ENCODE results near the gene GPT2.

Gene GPT2

DNA sequence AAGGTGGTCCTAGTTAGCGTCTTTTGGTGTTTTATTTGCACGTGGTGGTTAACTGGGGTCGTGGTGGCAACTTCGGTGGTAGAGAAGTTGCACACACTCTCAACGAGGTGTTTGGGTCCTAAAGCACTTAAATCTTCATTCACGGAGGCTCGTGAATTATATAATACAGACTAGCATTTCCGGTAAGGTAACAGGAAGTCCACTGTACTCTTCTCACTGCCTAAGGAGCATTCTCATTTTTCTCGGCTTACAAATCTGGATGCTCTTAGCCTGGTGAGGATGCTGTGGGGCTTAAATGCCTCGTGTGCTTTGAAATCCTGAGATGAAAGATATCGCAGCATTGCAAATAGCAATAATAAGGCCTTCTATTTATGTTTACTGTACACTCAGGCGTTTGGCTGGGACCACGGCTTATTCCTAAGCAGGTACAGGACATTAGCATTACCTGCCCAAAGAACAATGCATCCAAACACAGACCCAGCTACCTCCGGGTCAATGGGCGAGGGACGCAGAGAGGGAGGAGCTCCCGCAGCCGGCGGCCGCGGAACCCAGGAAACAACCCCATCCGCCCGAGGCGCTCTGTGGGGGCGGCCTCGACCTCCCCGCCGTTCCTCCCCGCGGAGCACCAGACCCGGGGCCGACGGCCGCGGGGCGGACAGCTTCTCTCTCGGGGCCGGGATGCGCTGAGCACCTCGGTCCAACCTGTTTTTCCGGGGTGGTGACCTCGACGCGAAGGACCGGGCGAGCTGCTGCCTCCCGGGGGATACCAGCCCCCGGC lies 88.5 kb downstream of the GPT2 start:
- peak; percentile 77 for DNase-seq

DNA sequence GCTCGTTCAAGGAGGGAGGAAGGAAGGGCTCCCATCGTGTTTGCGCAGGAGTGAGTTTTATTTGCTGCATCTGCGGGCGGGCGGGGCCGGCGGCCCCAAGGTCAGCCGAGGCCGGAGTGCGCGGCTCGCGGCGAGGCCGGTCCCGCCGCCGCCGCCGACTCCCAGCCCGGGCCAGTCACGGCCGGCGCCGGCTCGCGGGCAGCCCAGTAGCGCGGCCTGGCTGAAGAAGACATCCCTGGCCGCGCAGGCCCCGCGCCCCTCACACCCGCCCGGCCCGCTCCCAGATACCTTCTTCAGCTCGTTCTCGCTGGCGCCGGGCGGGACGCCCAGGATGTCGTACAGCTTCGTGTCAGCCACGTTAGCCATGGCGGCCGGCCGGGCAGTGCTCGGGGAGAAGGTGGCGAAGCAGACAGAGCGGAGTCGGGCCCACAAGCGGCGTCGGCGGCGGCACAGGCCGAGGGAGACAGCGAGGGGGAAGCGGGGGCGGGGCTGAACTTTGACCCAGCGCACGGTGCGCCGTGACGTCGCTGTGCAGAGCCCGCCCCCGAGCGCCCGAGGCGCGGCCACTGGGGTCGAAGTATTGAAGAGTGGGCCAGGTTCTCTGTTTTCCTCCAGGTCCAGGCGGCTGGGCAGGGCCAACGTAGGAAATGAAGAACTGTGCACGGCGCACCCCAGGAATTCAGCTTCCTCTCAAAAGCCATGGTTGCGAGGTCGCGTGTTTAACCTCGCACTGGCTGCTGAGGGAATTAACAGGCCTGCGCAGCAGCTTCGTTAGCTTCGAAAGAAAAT lies 89.2 kb downstream of the GPT2 start, which contains the start of gene DNAJA2:
TSS of gene DNAJA2 (minus strand) at position 468 of the 789 bp plus-strand sequence. CDS start at position 366, 102 bp downstream.
- DNase-seq, result peak; percentile 97

DNA sequence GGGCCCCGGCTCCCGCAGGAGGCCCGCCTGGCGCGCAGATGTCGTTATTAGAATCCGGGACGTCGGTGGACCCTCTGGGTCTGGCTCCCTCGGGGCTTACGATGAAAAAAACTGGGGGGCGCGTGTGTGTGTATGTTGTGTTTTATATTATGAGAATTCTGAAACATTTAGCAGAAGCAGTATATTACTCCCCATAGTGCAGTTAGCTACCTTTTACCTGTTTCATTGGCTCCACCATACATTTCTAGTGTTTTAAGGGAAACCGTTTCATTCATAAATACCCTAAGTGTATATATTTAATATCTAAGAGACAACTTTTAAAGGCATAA lies 89.8 kb downstream of the GPT2 start:
- DNase-seq, result no peak

DNA sequence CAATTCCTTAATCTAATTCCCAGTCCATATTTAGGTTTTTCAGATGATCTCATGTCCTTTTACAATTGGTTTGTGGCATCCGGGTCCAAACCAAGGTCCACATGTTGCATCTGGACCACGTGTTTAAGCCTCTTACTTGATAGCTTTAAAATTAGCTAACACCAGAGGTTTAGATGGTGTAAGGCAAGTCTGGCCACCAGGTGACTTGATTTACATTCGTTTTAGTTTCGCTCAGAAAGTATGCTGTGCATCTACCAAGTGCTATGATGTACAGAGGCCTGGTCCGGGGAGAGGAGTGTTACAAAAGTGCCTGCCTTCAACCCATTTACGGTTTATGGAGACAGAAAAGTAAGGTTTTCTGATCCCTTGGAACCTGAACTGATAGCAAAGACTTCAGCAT lies 90.2 kb downstream of the GPT2 start:
- DNase-seq, result no peak

DNA sequence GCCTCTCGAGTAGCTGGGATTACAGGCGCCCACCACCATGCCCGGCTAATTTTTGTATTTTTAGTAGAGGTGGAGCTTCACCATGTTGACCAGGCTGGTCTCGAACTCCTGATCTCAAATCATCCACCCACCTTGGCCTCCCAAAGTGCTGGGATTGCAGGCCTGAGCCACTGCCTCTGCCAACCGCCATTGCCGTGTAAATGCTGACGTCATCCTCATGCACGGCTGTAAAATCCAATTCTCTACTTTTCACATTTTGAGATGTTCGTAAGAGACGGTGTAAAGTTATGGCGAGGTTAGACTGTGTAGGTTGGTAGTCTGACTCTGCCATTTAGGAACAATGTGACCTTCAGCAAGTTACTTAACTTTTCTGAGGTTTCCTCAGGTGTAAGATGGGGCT lies 91.0 kb downstream of the GPT2 start:
- no peak for DNase-seq

DNA sequence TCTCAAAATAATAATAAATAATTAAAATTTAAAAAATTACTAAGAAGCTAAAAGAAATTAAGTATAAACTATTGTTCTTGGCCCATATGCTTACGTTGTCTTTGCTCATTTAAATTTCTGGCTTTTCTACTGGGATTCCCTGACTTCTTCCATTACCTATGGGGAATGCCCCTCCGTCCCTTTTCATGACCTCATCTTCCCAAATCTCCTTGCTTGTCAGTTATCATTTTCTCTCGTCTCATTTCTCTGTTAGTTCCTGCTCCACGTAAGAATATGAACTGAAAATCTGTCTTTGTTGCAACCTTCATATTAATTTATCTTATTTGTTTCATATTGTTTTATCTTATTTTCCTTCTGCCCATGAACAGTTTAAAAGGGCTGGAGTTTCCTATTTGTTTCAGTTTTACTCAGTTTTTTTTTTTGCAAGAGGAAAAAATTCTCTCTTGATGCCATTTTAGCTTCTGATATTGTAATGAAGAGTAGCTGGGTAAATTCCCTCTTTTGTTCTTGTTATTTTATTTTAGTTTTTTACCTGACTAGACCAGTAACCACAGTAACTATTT lies 91.8 kb downstream of the GPT2 start:
- DNase-seq, result no peak

DNA sequence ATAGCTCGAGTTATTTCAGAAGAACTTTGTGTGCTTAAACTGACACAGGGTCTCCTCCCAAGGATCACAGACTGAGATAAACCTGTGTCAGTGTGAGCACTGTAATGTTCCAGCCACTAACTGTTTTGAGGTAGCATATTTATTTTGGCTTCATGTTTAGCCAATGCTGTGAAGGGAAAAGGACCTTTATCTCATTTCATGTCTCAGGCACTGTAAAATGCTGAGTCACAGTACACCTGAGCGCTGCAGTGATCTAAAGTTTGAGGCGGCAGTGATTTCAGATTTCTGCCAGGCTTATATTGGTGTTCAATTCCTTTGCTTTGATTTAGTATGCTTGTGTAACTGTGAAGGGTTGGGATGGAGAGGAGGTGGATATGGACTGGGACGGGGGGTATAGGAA lies 92.4 kb downstream of the GPT2 start:
- no peak for DNase-seq

All from activated CD8-positive, alpha-beta memory T cell treated with anti-CD3 and anti-CD28 coated beads for 24 hours (primary cell).